Activated CD8-positive, alpha-beta memory T cell treated with anti-CD3 and anti-CD28 coated beads for 24 hours (primary cell): ENCODE results near the gene PAK6.

Source experiments
- DNase-seq: peaks from one replicate; pipeline ENCODE4 v3.0.0-alpha.2; 2020

PAK6 gene

GRCh38 chr15:40238532-40239403, at the start of gene PAK6:
TSS of gene PAK6 (plus strand) at chr15:40239063. CDS start at chr15:40264786, 25,723 bp downstream.
- peak; percentile 61 for DNase-seq

GRCh38 chr15:40190591-40190990, 48.3 kb upstream of the PAK6 start:
- DNase-seq, result no peak

- no peak for DNase-seq
Measured at GRCh38 chr15:40192942-40193341, 45.9 kb upstream of the PAK6 start.

- DNase-seq, result no peak
Measured at GRCh38 chr15:40197434-40197833, 41.4 kb upstream of the PAK6 start.

- no peak for DNase-seq
Measured at GRCh38 chr15:40198355-40199085, 40.3 kb upstream of the PAK6 start.

GRCh38 chr15:40204100-40204499, 34.8 kb upstream of the PAK6 start:
- no peak for DNase-seq

GRCh38 chr15:40217166-40217824, 21.6 kb upstream of the PAK6 start:
- no peak for DNase-seq

GRCh38 chr15:40219801-40220200, 19.1 kb upstream of the PAK6 start:
- no peak for DNase-seq

GRCh38 chr15:40222131-40222530, 16.7 kb upstream of the PAK6 start:
- DNase-seq, result no peak

GRCh38 chr15:40226736-40227135, 12.1 kb upstream of the PAK6 start:
- no peak for DNase-seq

- no peak for DNase-seq
Measured at GRCh38 chr15:40229316-40229715, 9.5 kb upstream of the PAK6 start.

- DNase-seq, result no peak
Measured at GRCh38 chr15:40229956-40230355, 8.9 kb upstream of the PAK6 start.

- DNase-seq, result no peak
Measured at GRCh38 chr15:40232625-40233070, 6.2 kb upstream of the PAK6 start.

GRCh38 chr15:40233727-40234577, 4.9 kb upstream of the PAK6 start:
- DNase-seq, result no peak

- no peak for DNase-seq
Measured at GRCh38 chr15:40234783-40235182, 4.1 kb upstream of the PAK6 start.

GRCh38 chr15:40235201-40235885, 3.5 kb upstream of the PAK6 start:
- no peak for DNase-seq

GRCh38 chr15:40239404-40239692, 485 bp downstream of the PAK6 start:
- DNase-seq, result no peak

GRCh38 chr15:40239693-40240618, 1.1 kb downstream of the PAK6 start:
- DNase-seq, result peak; percentile 47

- no peak for DNase-seq
Measured at GRCh38 chr15:40240619-40241221, 1.9 kb downstream of the PAK6 start.
